IPS-18c (cell line): ENCODE data around the gene NDST3.

Source experiments
- H3K4me3 ChIP-seq: 2 replicates; pipeline ENCODE4 v1.7.0; 2013; ENCODE audit warnings: low read depth, mild to moderate bottlenecking, low read length, moderate library complexity; ENCODE audit not compliant: insufficient read depth
- H3K9me3 ChIP-seq: one replicate; pipeline ENCODE4 v1.6.1; 2013; ENCODE audit warnings: mild to moderate bottlenecking, low read length, moderate library complexity; ENCODE audit not compliant: control insufficient read depth, insufficient read depth

The NDST3 gene

GRCh38 chr4:118141240-118141639 is 107.0 kb downstream of the NDST3 start:
- Histone ChIP-seq H3K4me3 (no peak overlapping the region), H3K9me3 (no peaks in the 10 kb centered on the region)

- Histone ChIP-seq H3K9me3 (no peaks in the 10 kb centered on the region), H3K4me3 (no peak overlapping the region)
Observed at GRCh38 chr4:118154649-118155048, 120.4 kb downstream of the NDST3 start.

GRCh38 chr4:118155516-118155915 is 121.2 kb downstream of the NDST3 start:
- no peak overlapping the region for H3K4me3 ChIP-seq
- H3K9me3 ChIP-seq, result no peaks in the 10 kb centered on the region

GRCh38 chr4:118158763-118159375 is 124.6 kb downstream of the NDST3 start:
- Histone ChIP-seq H3K9me3 (no peaks in the 10 kb centered on the region), H3K4me3 (no peak overlapping the region)

- no peaks in the 10 kb centered on the region for H3K9me3 ChIP-seq
- H3K4me3 ChIP-seq, result no peak overlapping the region
Observed at GRCh38 chr4:118167306-118167705, 133.0 kb downstream of the NDST3 start.

- H3K4me3 ChIP-seq, result no peak overlapping the region
- H3K9me3 ChIP-seq, result no peaks in the 10 kb centered on the region
Observed at GRCh38 chr4:118171381-118171780, 137.1 kb downstream of the NDST3 start.

GRCh38 chr4:118173126-118173525 is 138.8 kb downstream of the NDST3 start:
- Histone ChIP-seq H3K4me3 (no peak overlapping the region), H3K9me3 (no peaks in the 10 kb centered on the region)

GRCh38 chr4:118173956-118174725 is 139.9 kb downstream of the NDST3 start:
- no peaks in the 10 kb centered on the region for H3K9me3 ChIP-seq
- no peak overlapping the region for H3K4me3 ChIP-seq

- H3K9me3 ChIP-seq, result no peaks in the 10 kb centered on the region
Observed at GRCh38 chr4:118175506-118175905, 141.2 kb downstream of the NDST3 start.

GRCh38 chr4:118177126-118177525 is 142.8 kb downstream of the NDST3 start:
- H3K4me3 ChIP-seq, result no peak overlapping the region
- H3K9me3 ChIP-seq, result no peaks in the 10 kb centered on the region

More at GRCh38 chr4:118175506-118175905, 141.2 kb downstream of the NDST3 start:
- no peak overlapping the region for H3K4me3 ChIP-seq

GRCh38 chr4:118180776-118181175 is 146.5 kb downstream of the NDST3 start:
- no peaks in the 10 kb centered on the region for H3K9me3 ChIP-seq
- no peak overlapping the region for H3K4me3 ChIP-seq

- no peak overlapping the region for H3K4me3 ChIP-seq
- H3K9me3 ChIP-seq, result peaks cover 4% of the 10 kb centered on the region
Observed at GRCh38 chr4:118190903-118191302, 156.6 kb downstream of the NDST3 start.

- peaks cover 4% of the 10 kb centered on the region for H3K9me3 ChIP-seq
Observed at GRCh38 chr4:118193421-118193820, 159.1 kb downstream of the NDST3 start.

GRCh38 chr4:118206627-118207026 is 172.3 kb downstream of the NDST3 start:
- no peak overlapping the region for H3K4me3 ChIP-seq

More at GRCh38 chr4:118193421-118193820, 159.1 kb downstream of the NDST3 start:
- no peak overlapping the region for H3K4me3 ChIP-seq

GRCh38 chr4:118213101-118213500 is 178.8 kb downstream of the NDST3 start:
- Histone ChIP-seq H3K4me3 (no peak overlapping the region), H3K9me3 (no peaks in the 10 kb centered on the region)

More at GRCh38 chr4:118206627-118207026, 172.3 kb downstream of the NDST3 start:
- no peaks in the 10 kb centered on the region for H3K9me3 ChIP-seq

GRCh38 chr4:118215826-118216225 is 181.5 kb downstream of the NDST3 start:
- Histone ChIP-seq H3K4me3 (no peak overlapping the region), H3K9me3 (no peaks in the 10 kb centered on the region)

- no peaks in the 10 kb centered on the region for H3K9me3 ChIP-seq
- no peak overlapping the region for H3K4me3 ChIP-seq
Observed at GRCh38 chr4:118221227-118221800, 187.0 kb downstream of the NDST3 start.

GRCh38 chr4:118224243-118224829 is 190.1 kb downstream of the NDST3 start:
- Histone ChIP-seq H3K4me3 (no peak overlapping the region), H3K9me3 (no peaks in the 10 kb centered on the region)
